ENCODE data around the gene COG2.

The COG2 gene

DNA sequence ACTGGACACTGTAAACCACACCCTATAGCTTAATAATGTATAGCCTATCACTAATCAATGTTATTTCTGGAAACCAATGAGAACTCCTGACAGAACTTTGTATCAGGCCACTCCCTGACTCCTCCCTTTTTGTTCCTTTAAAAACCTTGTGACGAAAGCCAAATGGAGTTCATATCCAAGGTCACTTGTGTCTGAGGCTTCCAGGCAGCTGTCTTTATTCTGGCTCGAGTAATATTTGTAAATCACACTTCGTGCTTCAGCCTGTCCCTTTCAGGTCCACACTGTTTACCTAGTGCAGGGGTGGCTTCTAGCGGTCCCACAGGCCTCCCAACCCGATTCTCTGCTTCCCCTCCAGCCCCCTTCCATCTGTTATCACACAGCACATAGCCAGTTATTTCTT lies 88.7 kb downstream of the COG2 start:
- no peak for TF ChIP-seq ZNF596 (tag by site-specific recombination; IDR thresholded peaks at IDR 0.05)
- no peak for TF ChIP-seq RBAK (tag by site-specific recombination; IDR thresholded peaks at IDR 0.05)
- TF ChIP-seq, protein P1, sequence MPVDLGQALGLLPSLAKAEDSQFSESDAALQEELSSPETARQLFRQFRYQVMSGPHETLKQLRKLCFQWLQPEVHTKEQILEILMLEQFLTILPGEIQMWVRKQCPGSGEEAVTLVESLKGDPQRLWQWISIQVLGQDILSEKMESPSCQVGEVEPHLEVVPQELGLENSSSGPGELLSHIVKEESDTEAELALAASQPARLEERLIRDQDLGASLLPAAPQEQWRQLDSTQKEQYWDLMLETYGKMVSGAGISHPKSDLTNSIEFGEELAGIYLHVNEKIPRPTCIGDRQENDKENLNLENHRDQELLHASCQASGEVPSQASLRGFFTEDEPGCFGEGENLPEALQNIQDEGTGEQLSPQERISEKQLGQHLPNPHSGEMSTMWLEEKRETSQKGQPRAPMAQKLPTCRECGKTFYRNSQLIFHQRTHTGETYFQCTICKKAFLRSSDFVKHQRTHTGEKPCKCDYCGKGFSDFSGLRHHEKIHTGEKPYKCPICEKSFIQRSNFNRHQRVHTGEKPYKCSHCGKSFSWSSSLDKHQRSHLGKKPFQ (tag by site-specific recombination; IDR thresholded peaks at IDR 0.05) = no peak
- no peak for TF ChIP-seq ZNF76 (tag by site-specific recombination; IDR thresholded peaks at IDR 0.05; ENCODE audit: borderline replicate concordance, low read depth)
- no peak for TF ChIP-seq OSR2 (tag by site-specific recombination; IDR thresholded peaks at IDR 0.05)
- no peak for TF ChIP-seq REPIN1 (tag by site-specific recombination; IDR thresholded peaks at IDR 0.05; ENCODE audit: low read depth)
- Histone ChIP-seq H3K36me3 (ENCODE audit: control insufficient read depth in 2 of 2, insufficient read depth in 1 of 2, low read length in 2 of 2) (no peaks in the 10 kb centered on the region), H3K27ac (ENCODE audit: extremely low read depth, low read depth, low read length) (no peak overlapping the region), H3K9me3 (ENCODE audit: control insufficient read depth, insufficient read depth, low read depth, low read length) (no peaks in the 10 kb centered on the region), H3K4me3 (ENCODE audit: low read depth, low read length) (no peak overlapping the region), H3K4me1 (ENCODE audit: control insufficient read depth, insufficient read depth, low read length) (no peaks in the 10 kb centered on the region)
- ChIA-PET CTCF (interaction anchor here (0.7 to 2.0 kb wide), 3 partner anchors 11 to 158 kb away, joined by 3 to 7 read pairs (median 5); partner anchors contain the start of gene COG2), POLR2A (no interaction called here)

DNA sequence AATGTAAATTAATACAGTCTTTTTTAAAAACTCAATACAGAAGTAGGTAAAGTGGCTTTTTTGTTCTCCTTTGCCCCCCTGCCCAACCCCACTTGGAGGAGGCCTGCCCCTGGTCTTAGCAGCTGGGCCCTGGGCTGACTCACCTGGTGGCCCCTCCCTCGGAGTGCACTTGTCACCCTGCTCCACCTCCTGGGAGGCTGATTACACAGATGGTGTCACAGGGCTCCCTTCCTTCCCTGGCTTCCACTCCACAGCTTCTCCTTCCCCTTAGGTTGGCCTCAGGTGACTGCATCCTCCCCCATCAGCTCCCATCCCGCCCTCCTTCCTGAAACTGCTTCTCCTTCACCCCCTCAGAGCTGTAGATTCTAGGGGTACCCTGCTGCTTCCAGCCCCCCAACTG lies 93.2 kb downstream of the COG2 start:
- H3K4me1 ChIP-seq (ENCODE audit: control insufficient read depth, insufficient read depth, low read length) = no peaks in the 10 kb centered on the region
- TF ChIP-seq ZNF292 (tag by site-specific recombination; IDR thresholded peaks at IDR 0.05; ENCODE audit: borderline replicate concordance, low read depth) = no peak
- TF ChIP-seq KLF1 (tag by site-specific recombination; IDR thresholded peaks at IDR 0.05) = peak; percentile 25; the same call in 1 of the 2 replicates
- no peak for TF ChIP-seq ZNF658 (tag by site-specific recombination; IDR thresholded peaks at IDR 0.05)
- TF ChIP-seq GLIS1 (tag by site-specific recombination; IDR thresholded peaks at IDR 0.05) = peak; percentile 96
- TF ChIP-seq ZIC2 (tag by site-specific recombination; IDR thresholded peaks at IDR 0.05) = 0 out of 2 replicates have a peak, but pooled peaks have one; percentile 12
- TF ChIP-seq GLIS2 (tag by site-specific recombination; IDR thresholded peaks at IDR 0.05) = peak; percentile 44; the same call in 1 of the 2 replicates
- TF ChIP-seq KLF16 (tag by site-specific recombination; IDR thresholded peaks at IDR 0.05) = no peak
- TF ChIP-seq, protein P2, sequence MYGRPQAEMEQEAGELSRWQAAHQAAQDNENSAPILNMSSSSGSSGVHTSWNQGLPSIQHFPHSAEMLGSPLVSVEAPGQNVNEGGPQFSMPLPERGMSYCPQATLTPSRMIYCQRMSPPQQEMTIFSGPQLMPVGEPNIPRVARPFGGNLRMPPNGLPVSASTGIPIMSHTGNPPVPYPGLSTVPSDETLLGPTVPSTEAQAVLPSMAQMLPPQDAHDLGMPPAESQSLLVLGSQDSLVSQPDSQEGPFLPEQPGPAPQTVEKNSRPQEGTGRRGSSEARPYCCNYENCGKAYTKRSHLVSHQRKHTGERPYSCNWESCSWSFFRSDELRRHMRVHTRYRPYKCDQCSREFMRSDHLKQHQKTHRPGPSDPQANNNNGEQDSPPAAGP (tag by site-specific recombination; IDR thresholded peaks at IDR 0.05) = peak; percentile 74; the same call in 1 of the 2 replicates
- H3K27ac ChIP-seq (ENCODE audit: extremely low read depth, low read depth, low read length) = no peak overlapping the region
- ChIA-PET POLR2A (no interaction called here), CTCF (interaction anchor here (0.6 to 1.1 kb wide), 2 partner anchors 66 to 94 kb away, joined by 3 read pairs; no protein-coding TSS in a partner anchor)
- no peak overlapping the region for H3K4me3 ChIP-seq (ENCODE audit: low read depth, low read length)
- no peaks in the 10 kb centered on the region for H3K9me3 ChIP-seq (ENCODE audit: control insufficient read depth, insufficient read depth, low read depth, low read length)
- H3K36me3 ChIP-seq (ENCODE audit: control insufficient read depth in 2 of 2, insufficient read depth in 1 of 2, low read length in 2 of 2) = no peaks in the 10 kb centered on the region

DNA sequence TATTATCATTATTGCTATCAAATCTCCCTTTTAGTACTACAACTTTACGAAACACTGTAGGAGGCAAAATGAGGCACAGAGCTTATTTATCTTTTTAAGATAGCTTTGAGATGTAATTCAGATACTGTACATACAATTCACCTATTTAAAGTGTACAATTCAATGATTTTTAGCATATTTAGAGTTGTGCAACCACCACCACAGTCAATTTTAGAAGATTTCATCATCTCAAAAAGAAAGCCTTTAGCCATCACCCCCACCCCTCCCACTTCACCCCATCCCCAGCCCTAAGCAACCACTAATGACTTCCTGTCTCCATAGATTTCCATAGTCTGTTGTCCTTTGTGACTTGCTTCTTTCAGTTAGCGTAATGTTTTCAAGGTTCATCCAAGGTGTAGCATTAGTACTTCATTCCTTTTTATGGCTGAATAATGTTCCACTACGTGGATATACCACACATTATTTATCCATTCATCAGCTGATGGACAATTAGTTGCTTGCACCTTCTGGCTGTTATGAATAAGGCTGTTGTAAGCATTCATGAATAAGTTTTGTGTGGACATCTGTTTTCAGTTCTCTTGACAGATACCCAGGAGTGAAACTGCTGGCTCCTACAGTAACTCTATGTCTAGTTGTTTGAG lies 95.5 kb downstream of the COG2 start:
- no peaks in the 10 kb centered on the region for H3K36me3 ChIP-seq (ENCODE audit: control insufficient read depth in 2 of 2, insufficient read depth in 1 of 2, low read length in 2 of 2)
- H3K9me3 ChIP-seq (ENCODE audit: control insufficient read depth, insufficient read depth, low read depth, low read length) = no peaks in the 10 kb centered on the region
- TF ChIP-seq HOXC10 (CRISPR knock-in tag; IDR thresholded peaks at IDR 0.05) = no peak
- peak; percentile 71 for TF ChIP-seq ZNF146 (tag by site-specific recombination; IDR thresholded peaks at IDR 0.05)
- ChIA-PET CTCF (interaction anchor here (1.0 kb wide), 1 partner anchor 36 kb away, joined by 3 read pairs; no protein-coding TSS in a partner anchor), POLR2A (no interaction called here)
- no peaks in the 10 kb centered on the region for H3K4me1 ChIP-seq (ENCODE audit: control insufficient read depth, insufficient read depth, low read length)
- no peak overlapping the region for H3K27ac ChIP-seq (ENCODE audit: extremely low read depth, low read depth, low read length)
- H3K4me3 ChIP-seq (ENCODE audit: low read depth, low read length) = no peak overlapping the region
